NCI-H2171 treated with DMSO at 0.1 percent for 48 hours (cell line): Measurements from ENCODE around the gene RRAGD.

ENCODE experiments used
- DNase-seq: peaks from one replicate; lab custom pipeline; 2025; lab: John Stamatoyannopoulos, UW

RRAGD gene

GRCh38 chr6:89346433-89346832 is 65.6 kb downstream of the RRAGD start:
- DNase-seq = no peak

DNA sequence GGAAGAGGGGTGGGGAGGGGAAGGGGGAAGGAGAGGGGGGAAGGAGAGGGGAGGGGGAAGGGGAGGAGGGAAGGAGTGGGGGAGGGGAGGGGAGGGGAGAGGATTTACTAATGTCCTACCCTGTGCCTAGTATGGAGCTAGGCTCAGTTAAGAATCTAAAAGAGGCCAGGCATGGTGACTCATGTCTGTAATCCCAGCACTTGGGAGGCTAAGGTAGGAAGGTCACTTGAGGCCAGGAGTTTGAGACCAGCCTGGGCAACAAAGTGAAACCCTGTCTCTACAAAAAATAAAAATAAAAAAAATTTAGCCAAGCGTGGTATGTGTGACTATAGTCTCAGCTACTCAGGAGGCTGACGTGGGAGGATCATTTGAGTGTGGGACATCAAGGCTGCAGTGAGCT is 72.5 kb downstream of the RRAGD start:
- no peak for DNase-seq

DNA sequence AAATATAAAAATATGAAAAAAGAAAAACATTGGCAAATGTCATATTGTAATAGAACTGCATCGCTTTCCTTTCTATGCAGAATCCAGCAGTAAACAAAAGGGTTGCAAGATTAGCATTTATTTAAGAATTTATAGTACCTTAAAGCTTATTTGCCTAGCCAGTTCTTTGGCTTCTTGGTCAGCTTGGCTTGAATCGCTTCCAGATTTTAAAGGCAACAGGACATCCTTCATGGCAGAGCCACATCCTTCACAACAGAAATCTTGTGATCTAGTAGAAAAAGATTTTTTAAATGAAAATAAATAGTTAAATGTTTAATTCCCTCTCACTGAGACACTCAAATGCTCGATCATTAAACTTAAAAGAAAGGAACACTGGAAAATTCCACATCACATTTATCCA is 76.9 kb downstream of the RRAGD start:
- no peak for DNase-seq

DNA sequence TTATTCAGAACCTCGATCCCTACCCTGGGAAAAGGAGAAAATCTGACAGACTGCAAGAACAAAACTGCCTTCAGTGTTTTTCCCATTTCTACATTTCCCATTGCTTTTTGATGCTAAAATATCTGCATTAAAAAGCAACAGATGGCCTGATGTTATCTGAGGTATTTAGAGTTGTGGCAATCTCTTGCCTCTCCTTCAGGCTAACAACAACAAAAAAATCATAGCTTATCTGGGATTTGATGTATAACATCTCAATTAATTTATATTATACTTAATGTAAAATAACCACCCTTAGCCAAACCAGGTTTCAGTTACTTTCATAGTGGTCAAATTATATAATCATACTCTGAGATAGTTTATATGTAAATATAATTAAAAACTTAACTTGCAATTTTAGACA is 81.2 kb downstream of the RRAGD start:
- DNase-seq = peak; percentile 17

DNA sequence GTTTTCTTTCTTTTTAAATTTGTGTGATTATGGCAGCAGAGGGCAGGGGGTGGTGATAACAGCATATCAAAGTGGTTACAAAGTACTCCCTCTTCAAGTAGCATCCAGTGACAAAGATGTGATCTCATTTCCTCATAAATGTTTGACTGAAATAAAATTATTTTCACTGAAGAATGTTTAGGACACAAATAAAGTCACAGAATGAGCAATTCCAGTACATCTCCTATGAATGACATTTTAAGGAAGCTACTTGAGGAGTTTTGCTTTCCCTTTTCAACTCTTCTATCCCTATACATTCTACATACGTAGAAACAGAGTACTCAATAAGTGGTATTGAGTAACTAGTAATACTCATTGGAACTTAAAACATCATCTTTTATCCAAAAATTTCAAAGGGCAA is 83.1 kb downstream of the RRAGD start:
- DNase-seq = no peak

DNA sequence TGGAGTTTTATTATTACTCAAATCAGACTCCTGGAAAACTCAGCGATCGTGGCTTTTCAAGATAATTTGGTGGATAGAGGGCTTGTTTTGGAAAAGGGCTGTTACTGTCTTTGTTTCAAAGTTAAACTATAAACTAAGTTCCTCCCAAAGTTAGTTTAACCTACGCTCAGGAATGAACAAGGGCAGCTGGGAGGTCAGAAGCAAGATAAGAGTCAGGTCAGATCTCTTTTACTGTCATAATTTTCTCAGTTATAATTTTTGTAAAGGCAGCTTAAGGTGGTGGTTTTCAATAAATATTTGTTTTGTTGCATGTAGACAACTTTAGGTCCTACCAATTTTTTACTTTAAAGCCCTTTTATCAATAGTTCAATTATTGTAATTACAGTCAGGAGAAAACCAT is 87.8 kb downstream of the RRAGD start:
- DNase-seq = no peak

DNA sequence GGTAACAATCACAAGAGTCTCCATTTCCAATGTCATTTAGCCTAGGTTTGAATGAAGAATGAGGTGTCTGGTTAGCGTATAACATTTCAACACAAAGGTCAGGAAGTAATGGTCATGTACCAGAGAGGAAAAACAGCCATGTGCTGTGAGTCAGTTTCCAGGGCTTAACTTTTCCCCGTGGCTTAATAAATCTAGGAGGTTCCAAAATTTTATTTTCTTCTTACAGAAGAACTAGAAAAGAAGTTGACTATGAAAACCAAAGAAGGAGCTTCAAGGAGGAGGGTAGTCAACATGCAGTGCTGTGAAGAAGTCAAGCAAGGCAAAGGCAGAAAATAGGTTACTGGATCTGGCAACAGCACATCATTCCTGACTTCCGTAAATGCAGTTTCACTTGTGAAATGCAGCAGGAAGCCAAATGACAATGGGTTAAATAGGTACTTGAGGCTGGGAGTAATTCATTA is 88.5 kb downstream of the RRAGD start:
- no peak for DNase-seq

- no peak for DNase-seq
Measured at GRCh38 chr6:89321131-89321970, 90.7 kb downstream of the RRAGD start.

DNA sequence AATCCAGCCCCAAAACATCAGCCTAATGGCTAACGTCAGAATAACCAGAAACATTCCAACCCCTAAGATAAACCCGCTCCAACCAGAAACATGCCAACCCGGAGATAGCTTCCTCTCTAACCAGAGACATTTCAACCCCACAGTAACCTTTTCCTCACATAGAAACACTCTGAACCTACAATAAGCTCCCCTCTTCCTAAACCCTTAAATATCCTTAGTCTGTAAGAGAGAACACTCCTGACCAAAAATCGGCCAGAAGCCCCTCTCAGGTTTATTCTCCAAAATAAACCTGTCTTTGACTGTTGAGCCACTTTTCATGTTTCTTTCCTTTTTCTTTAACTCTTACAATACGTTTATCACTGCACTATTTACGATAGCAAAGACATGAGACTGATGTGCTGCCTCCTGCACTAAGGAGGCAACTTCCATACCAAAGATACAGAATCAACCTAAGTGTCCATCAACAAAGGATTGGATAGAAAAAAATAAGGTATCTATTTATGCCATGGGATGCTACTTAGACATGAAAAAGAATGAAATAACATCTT is 92.0 kb downstream of the RRAGD start:
- no peak for DNase-seq

GRCh38 chr6:89317067-89317466 is 95.0 kb downstream of the RRAGD start:
- DNase-seq = no peak

DNA sequence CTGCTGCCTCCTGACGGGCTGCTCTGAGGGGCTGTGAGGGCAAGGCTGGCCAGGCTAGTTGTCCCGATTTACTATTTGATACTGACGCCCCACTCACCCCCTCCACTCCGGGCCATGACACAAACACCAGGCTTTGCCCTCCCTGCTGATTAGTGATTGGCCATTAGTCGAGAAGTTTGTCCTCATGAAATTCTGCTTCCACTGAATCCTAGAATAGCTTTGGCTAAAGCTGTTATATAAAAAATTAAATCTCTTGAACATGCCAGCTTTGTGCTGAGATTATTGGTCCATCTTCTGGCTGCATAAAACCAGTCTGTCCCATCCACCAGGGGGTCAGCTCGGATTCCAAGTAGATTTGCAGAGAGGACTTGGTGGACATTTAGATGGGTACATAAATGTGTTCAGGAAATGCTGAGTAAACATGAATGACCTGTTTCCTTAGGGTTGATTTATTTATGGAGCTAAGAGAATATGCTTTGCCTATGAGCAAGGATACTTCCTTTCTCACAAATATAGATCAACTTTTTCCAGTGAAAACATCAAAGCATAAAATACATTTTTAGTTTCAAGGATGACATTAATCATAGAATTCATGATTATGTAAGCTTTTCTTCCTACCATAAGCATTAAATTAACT is 96.7 kb downstream of the RRAGD start, which contains the start of gene GABRR2:
GABRR2 (minus strand) TSS at position 51 of the 637 bp plus-strand sequence. CDS start 134 bp downstream, outside the sequence.
- no peak for DNase-seq

DNA sequence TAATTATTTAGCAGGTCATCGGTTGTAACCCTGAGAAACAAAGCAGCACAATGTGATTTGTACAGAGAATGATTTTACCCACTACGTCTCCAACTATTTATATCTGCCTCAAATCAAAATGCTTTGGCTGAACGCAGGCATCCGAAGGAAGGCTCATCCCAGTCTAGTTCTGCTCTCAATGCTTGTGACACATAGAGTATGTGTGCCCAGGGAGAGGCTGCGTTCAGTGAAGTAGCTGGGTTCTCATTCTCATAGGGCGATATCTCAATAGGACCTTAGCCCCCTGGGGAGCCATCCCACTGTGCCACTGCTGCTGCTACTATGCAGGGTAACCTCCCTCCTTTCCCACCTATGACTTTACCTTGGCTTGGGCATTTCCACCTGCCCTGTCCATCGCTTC is 97.4 kb downstream of the RRAGD start:
- no peak for DNase-seq
